Measurements from ENCODE around the gene NBEAL1.

- TF ChIP-seq CTCF (IDR thresholded peaks at IDR 0.05; ENCODE audit: low read length), result no peak
- TF ChIP-seq EZH2 (optimal IDR thresholded peaks at IDR 0.05; ENCODE audit: low read depth, low read length), result no peak
- no peak for TF ChIP-seq EZH2phosphoT487 (IDR thresholded peaks at IDR 0.05; ENCODE audit: low read length)
Measured at GRCh38 chr2:203016716-203017115, 2.0 kb downstream of the NBEAL1 start.

Data from MM.1S (cell line).